Loucy (cell line): ENCODE results near the gene RERE.

Source experiments
- H2AFZ ChIP-seq: fragments of 200-600 bp; sonication (generic); 2 replicates; pipeline ENCODE4 v1.6.0; 2016; ENCODE audit warnings: antibody characterized with exemption, mild to moderate bottlenecking, low read length, moderate library complexity
- H3F3A ChIP-seq: fragments of 200-600 bp; 2 replicates; pipeline ENCODE4 v1.6.0; 2016; ENCODE audit warnings: antibody characterized with exemption, low read depth, mild to moderate bottlenecking
- H3K27me3 ChIP-seq: fragments of 200-600 bp; sonication (generic); 2 replicates; pipeline ENCODE4 v1.6.1; 2014; ENCODE audit warnings: low read length, mild to moderate bottlenecking; ENCODE audit not compliant: insufficient read depth, poor library complexity, severe bottlenecking
- H3K36me3 ChIP-seq: fragments of 200-600 bp; sonication (generic); 2 replicates; pipeline ENCODE4 v1.6.1; 2016; ENCODE audit warnings: low read length; ENCODE audit not compliant: insufficient read depth
- H3K4me1 ChIP-seq: fragments of 200-600 bp; sonication (generic); 2 replicates; pipeline ENCODE4 v1.5.1; 2014; ENCODE audit warnings: low read length, mild to moderate bottlenecking; ENCODE audit not compliant: insufficient read depth, poor library complexity, severe bottlenecking
- H3K4me2 ChIP-seq: fragments of 200-600 bp; sonication (generic); 2 replicates; pipeline ENCODE4 v1.6.0; 2014; ENCODE audit warnings: antibody characterized with exemption, low read length, low read depth, mild to moderate bottlenecking; ENCODE audit not compliant: poor library complexity, severe bottlenecking
- H3K4me3 ChIP-seq: fragments of 200-600 bp; sonication (generic); 2 replicates; pipeline ENCODE4 v1.5.1; 2014; ENCODE audit warnings: low read length, mild to moderate bottlenecking, mixed read lengths; ENCODE audit not compliant: poor library complexity, severe bottlenecking
- H3K79me2 ChIP-seq: fragments of 200-600 bp; sonication (generic); 2 replicates; pipeline ENCODE4 v1.6.1; 2014; ENCODE audit warnings: low read length; ENCODE audit not compliant: insufficient read depth
- H3K9ac ChIP-seq: fragments of 200-600 bp; sonication (generic); 2 replicates; pipeline ENCODE4 v1.6.0; 2014; ENCODE audit warnings: mild to moderate bottlenecking, low read depth, low read length, moderate library complexity; ENCODE audit not compliant: poor library complexity, severe bottlenecking
- H3K9me2 ChIP-seq: fragments of 200-600 bp; sonication (generic); replicated peaks from 2 replicates; pipeline ENCODE4 v1.6.1; 2016; ENCODE audit warnings: low read depth, low read length, mixed read lengths
- H3K9me3 ChIP-seq: fragments of 200-600 bp; sonication (generic); 2 replicates; pipeline ENCODE4 v1.6.1; 2014; ENCODE audit warnings: mild to moderate bottlenecking, antibody characterized with exemption, low read length, low read depth; ENCODE audit not compliant: insufficient read depth
- H4K20me1 ChIP-seq: fragments of 200-600 bp; sonication (generic); 2 replicates; pipeline ENCODE4 v1.6.0; 2014; ENCODE audit warnings: antibody characterized with exemption, low read length, mild to moderate bottlenecking; ENCODE audit not compliant: insufficient read depth, poor library complexity, severe bottlenecking
- CTCF ChIP-seq: fragments of 200-600 bp; sonication (generic); conservative IDR thresholded peaks from 2 replicates; pipeline ENCODE4 v1.5.1; 2014; ENCODE audit warnings: mild to moderate bottlenecking, antibody characterized with exemption, low read length
- EZH2phosphoT487 ChIP-seq: fragments of 200-600 bp; IDR thresholded peaks from 2 replicates; pipeline ENCODE4 v1.6.1; 2018; ENCODE audit warnings: antibody characterized with exemption, mild to moderate bottlenecking, moderate library complexity, borderline replicate concordance

RERE gene

GRCh38 chr1:8457760-8458381 is 359.6 kb downstream of the RERE start:
- Histone ChIP-seq H3K4me1 (peaks cover 27% of the 10 kb centered on the region), H3K9ac (no peak overlapping the region), H3K9me3 (no peaks in the 10 kb centered on the region), H3K36me3 (peaks cover 6% of the 10 kb centered on the region; the same call in 1 of the 2 replicates), H3K9me2 (no peaks in the 10 kb centered on the region), H3K27me3 (no peaks in the 10 kb centered on the region), H2AFZ (no peak overlapping the region), H3K4me2 (peak overlapping the region; percentile 43), H3K79me2 (0 out of 2 replicates have a peak, but pooled peaks cover 4% of the 10 kb centered on the region), H4K20me1 (no peaks in the 10 kb centered on the region), H3F3A (no peaks in the 10 kb centered on the region), H3K4me3 (no peak overlapping the region)
- no peak for TF ChIP-seq EZH2phosphoT487
- TF ChIP-seq CTCF = no peak

- H3F3A ChIP-seq = no peaks in the 10 kb centered on the region
- 0 out of 2 replicates have a peak, but pooled peaks cover 4% of the 10 kb centered on the region for H3K79me2 ChIP-seq
- no peak overlapping the region for H2AFZ ChIP-seq
- TF ChIP-seq EZH2phosphoT487 = no peak
- no peak for TF ChIP-seq CTCF
- H3K4me1 ChIP-seq = peaks cover 27% of the 10 kb centered on the region
- H3K4me3 ChIP-seq = no peak overlapping the region
- H3K36me3 ChIP-seq = no peaks in the 10 kb centered on the region; the same call in 1 of the 2 replicates
- H3K9me3 ChIP-seq = no peaks in the 10 kb centered on the region
- no peak overlapping the region for H3K9ac ChIP-seq
- H3K9me2 ChIP-seq = no peaks in the 10 kb centered on the region
- H3K27me3 ChIP-seq = no peaks in the 10 kb centered on the region
- no peak overlapping the region for H3K4me2 ChIP-seq
- H4K20me1 ChIP-seq = no peaks in the 10 kb centered on the region
Observed at GRCh38 chr1:8456991-8457390, 360.4 kb downstream of the RERE start.

- no peak overlapping the region for H2AFZ ChIP-seq
Observed at GRCh38 chr1:8456308-8456912, 361.0 kb downstream of the RERE start.

More at GRCh38 chr1:8456308-8456912, 361.0 kb downstream of the RERE start:
- Histone ChIP-seq H3K27me3 (no peaks in the 10 kb centered on the region), H3K4me1 (peaks cover 27% of the 10 kb centered on the region), H4K20me1 (no peaks in the 10 kb centered on the region), H3K4me2 (no peak overlapping the region), H3K9me2 (no peaks in the 10 kb centered on the region), H3K9me3 (no peaks in the 10 kb centered on the region), H3K4me3 (no peak overlapping the region), H3K9ac (no peak overlapping the region), H3F3A (no peaks in the 10 kb centered on the region), H3K36me3 (no peaks in the 10 kb centered on the region), H3K79me2 (peaks cover 2% of the 10 kb centered on the region; the same call in 1 of the 2 replicates)
- TF ChIP-seq CTCF (no peak), EZH2phosphoT487 (no peak)
